ENCODE results near the gene PTPRS. TPM values are rescaled to one million over a fixed set of nuclear protein-coding genes. Genes with fewer than 3 reads are reported as not detected.

PTPRS gene
- total RNA-seq, 1 donor from 2014 or later = 125 TPM

DNA sequence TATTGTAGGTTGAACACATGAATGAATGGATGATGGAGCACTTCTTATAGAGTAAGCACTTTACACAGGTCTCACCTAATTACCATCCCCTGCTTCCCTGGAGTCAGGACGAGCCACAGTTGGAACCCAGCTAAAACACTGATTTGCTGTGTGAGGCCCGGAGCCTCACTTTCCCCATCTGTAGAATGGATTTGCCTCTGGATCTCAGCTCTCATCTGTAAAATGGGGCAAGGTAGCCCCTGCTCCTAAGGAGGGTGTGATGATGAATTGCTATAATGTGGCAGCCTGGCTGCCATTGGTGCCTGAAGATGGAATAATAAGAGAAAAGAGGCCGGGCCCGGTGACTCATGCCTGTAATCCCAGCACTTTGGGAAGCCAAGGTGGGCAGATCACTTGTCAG lies 1.4 kb upstream of the PTPRS start:
- TF ChIP-seq, protein P1, sequence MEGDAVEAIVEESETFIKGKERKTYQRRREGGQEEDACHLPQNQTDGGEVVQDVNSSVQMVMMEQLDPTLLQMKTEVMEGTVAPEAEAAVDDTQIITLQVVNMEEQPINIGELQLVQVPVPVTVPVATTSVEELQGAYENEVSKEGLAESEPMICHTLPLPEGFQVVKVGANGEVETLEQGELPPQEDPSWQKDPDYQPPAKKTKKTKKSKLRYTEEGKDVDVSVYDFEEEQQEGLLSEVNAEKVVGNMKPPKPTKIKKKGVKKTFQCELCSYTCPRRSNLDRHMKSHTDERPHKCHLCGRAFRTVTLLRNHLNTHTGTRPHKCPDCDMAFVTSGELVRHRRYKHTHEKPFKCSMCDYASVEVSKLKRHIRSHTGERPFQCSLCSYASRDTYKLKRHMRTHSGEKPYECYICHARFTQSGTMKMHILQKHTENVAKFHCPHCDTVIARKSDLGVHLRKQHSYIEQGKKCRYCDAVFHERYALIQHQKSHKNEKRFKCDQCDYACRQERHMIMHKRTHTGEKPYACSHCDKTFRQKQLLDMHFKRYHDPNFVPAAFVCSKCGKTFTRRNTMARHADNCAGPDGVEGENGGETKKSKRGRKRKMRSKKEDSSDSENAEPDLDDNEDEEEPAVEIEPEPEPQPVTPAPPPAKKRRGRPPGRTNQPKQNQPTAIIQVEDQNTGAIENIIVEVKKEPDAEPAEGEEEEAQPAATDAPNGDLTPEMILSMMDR (IDR thresholded peaks at IDR 0.05; ENCODE audit: insufficient read depth, low read depth, low read length) = no peak
- TF ChIP-seq EZH2 (IDR thresholded peaks at IDR 0.05; ENCODE audit: insufficient read depth, low read length) = no peak
- H3K9ac ChIP-seq (ENCODE audit: low read length) = no peak overlapping the region
- H2AFZ ChIP-seq (ENCODE audit: low read depth, low read length) = no peak overlapping the region
- H3K4me3 ChIP-seq (ENCODE audit: insufficient read depth, low read depth, low read length) = no peak overlapping the region
- H3K9me3 Mint-ChIP-seq (ENCODE audit: unreplicated experiment) = peaks cover 2% of the 10 kb centered on the region
- peaks cover 21% of the 10 kb centered on the region for H3K4me1 ChIP-seq (ENCODE audit: insufficient read depth, low read length)
- peaks cover 9% of the 10 kb centered on the region for H3K27me3 ChIP-seq (ENCODE audit: insufficient read depth, low read length)
- H3K27ac ChIP-seq (ENCODE audit: low read depth, low read length) = no peak overlapping the region
- H3K4me2 ChIP-seq (ENCODE audit: low read length) = no peak overlapping the region
- peaks cover 23% of the 10 kb centered on the region for H4K20me1 ChIP-seq (ENCODE audit: insufficient read depth, low read length)
- DNase-seq (ENCODE audit: low read depth) (no peak), FAIRE-seq (no peak)
- H3K4me1 Mint-ChIP-seq (ENCODE audit: low read depth, unreplicated experiment) = peaks cover 13% of the 10 kb centered on the region
- H3K36me3 Mint-ChIP-seq (ENCODE audit: low read depth, unreplicated experiment) = no peaks in the 10 kb centered on the region
- peaks cover 12% of the 10 kb centered on the region for H3K79me2 ChIP-seq (ENCODE audit: insufficient read depth, low read length)
- no peak overlapping the region for H3K4me3 Mint-ChIP-seq (ENCODE audit: unreplicated experiment)
- peaks cover 17% of the 10 kb centered on the region for H3K27me3 Mint-ChIP-seq (ENCODE audit: low read depth, unreplicated experiment)
- H3K27ac Mint-ChIP-seq (ENCODE audit: unreplicated experiment) = no peak overlapping the region
- no peaks in the 10 kb centered on the region for H3K36me3 ChIP-seq (ENCODE audit: insufficient read depth, low read length)
- no peaks in the 10 kb centered on the region for H3K9me3 ChIP-seq (ENCODE audit: insufficient read depth, low read depth, low read length)

- Histone ChIP-seq H3K79me2 (ENCODE audit: insufficient read depth, low read length) (peaks cover 12% of the 10 kb centered on the region), H3K27ac (ENCODE audit: low read depth, low read length) (no peak overlapping the region), H3K27me3 (ENCODE audit: insufficient read depth, low read length) (peaks cover 10% of the 10 kb centered on the region), H3K4me2 (ENCODE audit: low read length) (no peak overlapping the region), H4K20me1 (ENCODE audit: insufficient read depth, low read length) (peaks cover 27% of the 10 kb centered on the region), H3K4me3 (ENCODE audit: insufficient read depth, low read depth, low read length) (no peak overlapping the region), H3K9ac (ENCODE audit: low read length) (no peak overlapping the region), H2AFZ (ENCODE audit: low read depth, low read length) (no peak overlapping the region), H3K36me3 (ENCODE audit: insufficient read depth, low read length) (no peaks in the 10 kb centered on the region), H3K4me1 (ENCODE audit: insufficient read depth, low read length) (peaks cover 19% of the 10 kb centered on the region), H3K9me3 (ENCODE audit: insufficient read depth, low read depth, low read length) (no peaks in the 10 kb centered on the region)
- Mint-ChIP-seq H3K27ac (ENCODE audit: unreplicated experiment) (peak overlapping the region; percentile 80), H3K9me3 (ENCODE audit: unreplicated experiment) (peaks cover 2% of the 10 kb centered on the region), H3K4me1 (ENCODE audit: low read depth, unreplicated experiment) (peaks cover 11% of the 10 kb centered on the region), H3K4me3 (ENCODE audit: unreplicated experiment) (peak overlapping the region; percentile 58), H3K36me3 (ENCODE audit: low read depth, unreplicated experiment) (no peaks in the 10 kb centered on the region), H3K27me3 (ENCODE audit: low read depth, unreplicated experiment) (peaks cover 18% of the 10 kb centered on the region)
- no peak for FAIRE-seq
- DNase-seq (ENCODE audit: low read depth) = no peak
- TF ChIP-seq EZH2 (IDR thresholded peaks at IDR 0.05; ENCODE audit: insufficient read depth, low read length) = no peak
- TF ChIP-seq, protein P1 (IDR thresholded peaks at IDR 0.05; ENCODE audit: insufficient read depth, low read depth, low read length) = no peak
Measured at GRCh38 chr19:5341448-5341820, 822 bp upstream of the PTPRS start.

GRCh38 chr19:5339950-5340636 lies 519 bp downstream of the PTPRS start:
- Mint-ChIP-seq H3K27me3 (ENCODE audit: low read depth, unreplicated experiment) (peaks cover 24% of the 10 kb centered on the region), H3K27ac (ENCODE audit: unreplicated experiment) (no peak overlapping the region), H3K4me1 (ENCODE audit: low read depth, unreplicated experiment) (peaks cover 4% of the 10 kb centered on the region), H3K9me3 (ENCODE audit: unreplicated experiment) (no peaks in the 10 kb centered on the region), H3K4me3 (ENCODE audit: unreplicated experiment) (peak overlapping the region; percentile 82), H3K36me3 (ENCODE audit: low read depth, unreplicated experiment) (no peaks in the 10 kb centered on the region)
- Histone ChIP-seq H4K20me1 (ENCODE audit: insufficient read depth, low read length) (peaks cover 40% of the 10 kb centered on the region), H3K4me1 (ENCODE audit: insufficient read depth, low read length) (peaks cover 10% of the 10 kb centered on the region), H3K36me3 (ENCODE audit: insufficient read depth, low read length) (no peaks in the 10 kb centered on the region), H3K9me3 (ENCODE audit: insufficient read depth, low read depth, low read length) (no peaks in the 10 kb centered on the region), H3K27me3 (ENCODE audit: insufficient read depth, low read length) (peaks cover 12% of the 10 kb centered on the region), H3K4me3 (ENCODE audit: insufficient read depth, low read depth, low read length) (peak overlapping the region; percentile 62), H3K4me2 (ENCODE audit: low read length) (peak overlapping the region; percentile 89), H3K27ac (ENCODE audit: low read depth, low read length) (peak overlapping the region; percentile 19), H2AFZ (ENCODE audit: low read depth, low read length) (peak overlapping the region; percentile 66), H3K79me2 (ENCODE audit: insufficient read depth, low read length) (peaks cover 18% of the 10 kb centered on the region), H3K9ac (ENCODE audit: low read length) (peak overlapping the region; percentile 80)
- no peak for FAIRE-seq
- no peak for DNase-seq (ENCODE audit: low read depth)
- TF ChIP-seq, protein P1 (IDR thresholded peaks at IDR 0.05; ENCODE audit: insufficient read depth, low read depth, low read length) = no peak
- no peak for TF ChIP-seq EZH2 (IDR thresholded peaks at IDR 0.05; ENCODE audit: insufficient read depth, low read length)
